ENCODE measurements around the gene CDH4. TPM values are rescaled to one million over a fixed set of nuclear protein-coding genes. Genes with fewer than 3 reads are reported as not detected.
A peak's percentile ranks its signal among the peaks of the same experiment; 100 is the strongest.

Gene CDH4
- total RNA-seq, 1 donor from 2014 or later = 0.06 TPM

DNA sequence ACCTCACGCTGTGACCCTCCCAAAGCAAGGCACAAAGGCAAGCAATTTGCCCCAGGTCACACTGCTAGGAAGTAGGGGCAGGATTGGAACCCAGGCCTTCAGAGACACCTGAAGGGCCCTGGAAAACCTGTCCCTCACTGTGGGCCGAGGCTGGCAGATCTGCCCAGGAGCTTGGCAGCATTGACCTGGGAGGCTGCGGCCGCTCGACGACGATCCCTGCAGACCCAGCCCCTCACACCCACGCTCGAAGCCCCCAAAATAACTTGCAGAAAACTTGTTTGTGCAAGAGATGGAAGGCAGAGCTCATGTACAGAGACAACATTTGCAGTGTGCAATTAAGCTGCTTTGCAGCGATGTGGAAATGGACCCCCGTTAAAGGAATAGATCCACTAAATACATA is 562.2 kb downstream of the CDH4 start:
- intact Hi-C loops (cut with DNase I) = no loop called here
- peaks cover 6% of the 10 kb centered on the region for H3K27me3 ChIP-seq (ENCODE audit: low read depth)
- H3K4me1 ChIP-seq = no peaks in the 10 kb centered on the region
- no peaks in the 10 kb centered on the region for H3K9me3 ChIP-seq
- no peak overlapping the region for H3K27ac ChIP-seq
- no peak overlapping the region for H3K4me3 ChIP-seq
- peak; percentile 17 for DNase-seq
- no peak for ATAC-seq
- TF ChIP-seq, protein P1, sequence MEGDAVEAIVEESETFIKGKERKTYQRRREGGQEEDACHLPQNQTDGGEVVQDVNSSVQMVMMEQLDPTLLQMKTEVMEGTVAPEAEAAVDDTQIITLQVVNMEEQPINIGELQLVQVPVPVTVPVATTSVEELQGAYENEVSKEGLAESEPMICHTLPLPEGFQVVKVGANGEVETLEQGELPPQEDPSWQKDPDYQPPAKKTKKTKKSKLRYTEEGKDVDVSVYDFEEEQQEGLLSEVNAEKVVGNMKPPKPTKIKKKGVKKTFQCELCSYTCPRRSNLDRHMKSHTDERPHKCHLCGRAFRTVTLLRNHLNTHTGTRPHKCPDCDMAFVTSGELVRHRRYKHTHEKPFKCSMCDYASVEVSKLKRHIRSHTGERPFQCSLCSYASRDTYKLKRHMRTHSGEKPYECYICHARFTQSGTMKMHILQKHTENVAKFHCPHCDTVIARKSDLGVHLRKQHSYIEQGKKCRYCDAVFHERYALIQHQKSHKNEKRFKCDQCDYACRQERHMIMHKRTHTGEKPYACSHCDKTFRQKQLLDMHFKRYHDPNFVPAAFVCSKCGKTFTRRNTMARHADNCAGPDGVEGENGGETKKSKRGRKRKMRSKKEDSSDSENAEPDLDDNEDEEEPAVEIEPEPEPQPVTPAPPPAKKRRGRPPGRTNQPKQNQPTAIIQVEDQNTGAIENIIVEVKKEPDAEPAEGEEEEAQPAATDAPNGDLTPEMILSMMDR (IDR thresholded peaks at IDR 0.05) = no peak
- H3K36me3 ChIP-seq = no peaks in the 10 kb centered on the region

DNA sequence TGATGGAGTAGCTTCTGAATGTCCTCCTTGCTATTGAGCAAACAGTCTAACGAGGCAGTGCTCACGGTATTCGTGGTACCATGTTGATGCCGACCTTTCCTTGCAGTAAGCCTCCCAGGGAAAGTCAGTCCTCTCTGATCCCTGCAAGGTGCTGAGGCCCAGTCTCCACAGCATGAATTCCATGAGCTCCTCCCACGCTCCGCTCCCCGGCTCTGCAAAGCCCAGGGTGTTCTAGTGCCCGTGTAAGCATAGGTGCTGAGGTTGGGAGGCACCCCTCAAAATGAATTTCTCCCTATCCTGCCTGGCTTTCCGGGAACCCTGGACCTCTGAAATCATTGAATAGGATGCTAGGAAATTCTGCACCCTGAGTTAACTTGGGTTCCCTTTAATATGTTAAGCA is 562.7 kb downstream of the CDH4 start:
- H3K4me1 ChIP-seq = no peaks in the 10 kb centered on the region
- H3K9me3 ChIP-seq = no peaks in the 10 kb centered on the region
- DNase-seq (peak; percentile 19), ATAC-seq (no peak)
- intact Hi-C loops (cut with DNase I) = no loop called here
- H3K27ac ChIP-seq = no peak overlapping the region
- TF ChIP-seq, protein P1 (IDR thresholded peaks at IDR 0.05) = no peak
- peaks cover 6% of the 10 kb centered on the region for H3K27me3 ChIP-seq (ENCODE audit: low read depth)
- H3K36me3 ChIP-seq = no peaks in the 10 kb centered on the region
- no peak overlapping the region for H3K4me3 ChIP-seq

DNA sequence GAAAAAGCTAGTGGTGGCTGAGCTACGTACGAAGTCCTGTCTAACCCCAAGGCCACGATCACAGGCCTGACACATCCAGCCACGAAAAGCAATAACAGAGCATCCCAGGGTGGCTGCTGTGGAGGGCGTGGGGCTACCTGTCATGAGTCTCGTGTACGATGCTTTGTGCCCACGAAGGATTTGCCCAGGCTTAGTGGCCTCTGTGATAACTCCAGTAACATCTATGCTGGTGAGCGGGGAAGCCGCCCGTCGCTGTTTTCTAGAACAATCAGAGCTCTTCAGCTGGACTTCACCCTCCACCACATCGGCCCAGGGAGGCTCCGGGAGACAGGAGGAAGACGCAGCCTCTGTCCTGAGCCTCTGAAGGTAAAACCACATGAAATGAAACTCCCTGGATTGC is 563.1 kb downstream of the CDH4 start:
- TF ChIP-seq, protein P1 (IDR thresholded peaks at IDR 0.05) = no peak
- intact Hi-C loops (cut with DNase I) = no loop called here
- no peaks in the 10 kb centered on the region for H3K36me3 ChIP-seq
- DNase-seq (peak; percentile 42), ATAC-seq (no peak)
- H3K9me3 ChIP-seq = no peaks in the 10 kb centered on the region
- no peak overlapping the region for H3K27ac ChIP-seq
- H3K27me3 ChIP-seq (ENCODE audit: low read depth) = peaks cover 6% of the 10 kb centered on the region
- H3K4me3 ChIP-seq = no peak overlapping the region
- H3K4me1 ChIP-seq = no peaks in the 10 kb centered on the region

DNA sequence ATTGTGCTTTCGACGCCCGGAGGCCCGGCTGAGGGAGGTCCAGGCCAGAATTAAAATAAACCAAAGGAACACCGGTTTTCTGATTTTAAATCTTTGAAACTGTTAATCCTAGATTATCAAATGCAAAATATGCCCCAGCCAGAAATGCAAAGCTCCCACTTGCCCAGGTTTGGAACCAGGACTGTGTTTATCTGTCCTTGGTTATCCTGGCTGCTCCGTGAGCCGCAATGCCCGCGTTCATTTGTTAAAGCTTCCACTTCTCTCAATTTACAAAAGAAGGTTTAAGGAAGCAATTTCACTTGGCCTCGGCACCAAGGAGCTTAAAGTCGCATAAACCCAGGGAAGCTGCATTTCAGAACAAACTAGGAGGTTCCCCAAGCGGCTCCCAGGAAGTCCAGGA is 563.6 kb downstream of the CDH4 start:
- H3K27me3 ChIP-seq (ENCODE audit: low read depth) = peaks cover 6% of the 10 kb centered on the region

DNA sequence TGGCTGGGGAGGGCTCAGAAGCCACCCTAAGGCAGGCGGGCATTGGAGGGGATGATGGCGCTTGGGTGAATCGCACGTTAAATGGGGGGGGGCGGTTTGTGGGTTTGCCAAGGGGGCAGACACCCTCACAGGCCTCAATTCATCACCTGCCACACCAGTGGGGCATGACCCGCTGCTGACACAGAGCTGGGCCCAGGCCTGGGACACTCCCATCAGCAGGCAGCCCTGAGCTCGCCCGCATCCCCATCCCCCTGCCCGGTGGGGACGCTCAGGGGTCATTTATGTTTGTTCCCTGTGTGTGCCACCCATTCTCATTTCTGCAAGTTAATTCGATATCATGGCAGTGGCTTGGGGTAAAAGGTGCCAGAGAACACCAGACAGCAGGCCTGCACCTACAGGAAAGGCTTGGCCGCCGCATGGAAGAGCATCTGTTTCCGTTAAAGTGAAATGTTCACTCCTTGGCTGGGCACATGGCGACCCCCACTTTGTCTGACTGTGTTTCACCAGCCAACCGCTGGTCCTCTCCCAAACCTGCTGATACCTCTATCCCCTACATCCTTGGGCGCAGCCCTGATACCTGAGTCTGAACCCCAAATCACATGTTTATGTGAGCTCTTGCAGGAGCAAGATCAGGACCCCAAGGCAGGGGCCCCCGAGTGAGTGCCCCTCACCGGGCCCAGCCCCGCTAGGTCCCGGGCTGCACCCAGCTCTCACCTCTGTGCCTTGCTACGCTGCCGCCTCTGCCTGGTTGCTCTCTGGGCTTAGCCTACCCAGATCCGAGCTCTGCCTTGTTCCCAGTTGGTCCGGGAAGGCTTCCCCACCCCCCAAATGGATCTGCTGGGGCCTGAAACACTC is 564.8 kb downstream of the CDH4 start:
- TF ChIP-seq, protein P1 (IDR thresholded peaks at IDR 0.05) = no peak
- ATAC-seq (no peak), DNase-seq (no peak)
- Histone ChIP-seq H3K27me3 (ENCODE audit: low read depth) (peaks cover 6% of the 10 kb centered on the region), H3K4me3 (no peak overlapping the region), H3K9me3 (no peaks in the 10 kb centered on the region), H3K27ac (no peak overlapping the region), H3K4me1 (no peaks in the 10 kb centered on the region), H3K36me3 (no peaks in the 10 kb centered on the region)
- intact Hi-C loops (cut with DNase I) = no loop called here

More for the DNA sequence above, 563.6 kb downstream of the CDH4 start:
- no peak overlapping the region for H3K27ac ChIP-seq
- no peak overlapping the region for H3K4me3 ChIP-seq
- TF ChIP-seq, protein P1 (IDR thresholded peaks at IDR 0.05) = no peak
- H3K36me3 ChIP-seq = no peaks in the 10 kb centered on the region
- peak; percentile 14 for DNase-seq
- ATAC-seq = no peak
- intact Hi-C loops (cut with DNase I) = no loop called here
- no peaks in the 10 kb centered on the region for H3K9me3 ChIP-seq
- H3K4me1 ChIP-seq = no peaks in the 10 kb centered on the region
